ENCODE data around the gene PHF5A.

- TF ChIP-seq, protein P1, sequence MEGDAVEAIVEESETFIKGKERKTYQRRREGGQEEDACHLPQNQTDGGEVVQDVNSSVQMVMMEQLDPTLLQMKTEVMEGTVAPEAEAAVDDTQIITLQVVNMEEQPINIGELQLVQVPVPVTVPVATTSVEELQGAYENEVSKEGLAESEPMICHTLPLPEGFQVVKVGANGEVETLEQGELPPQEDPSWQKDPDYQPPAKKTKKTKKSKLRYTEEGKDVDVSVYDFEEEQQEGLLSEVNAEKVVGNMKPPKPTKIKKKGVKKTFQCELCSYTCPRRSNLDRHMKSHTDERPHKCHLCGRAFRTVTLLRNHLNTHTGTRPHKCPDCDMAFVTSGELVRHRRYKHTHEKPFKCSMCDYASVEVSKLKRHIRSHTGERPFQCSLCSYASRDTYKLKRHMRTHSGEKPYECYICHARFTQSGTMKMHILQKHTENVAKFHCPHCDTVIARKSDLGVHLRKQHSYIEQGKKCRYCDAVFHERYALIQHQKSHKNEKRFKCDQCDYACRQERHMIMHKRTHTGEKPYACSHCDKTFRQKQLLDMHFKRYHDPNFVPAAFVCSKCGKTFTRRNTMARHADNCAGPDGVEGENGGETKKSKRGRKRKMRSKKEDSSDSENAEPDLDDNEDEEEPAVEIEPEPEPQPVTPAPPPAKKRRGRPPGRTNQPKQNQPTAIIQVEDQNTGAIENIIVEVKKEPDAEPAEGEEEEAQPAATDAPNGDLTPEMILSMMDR (IDR thresholded peaks at IDR 0.05): no peak
- no peak for TF ChIP-seq EP300 (IDR thresholded peaks at IDR 0.05)
- no peak for TF ChIP-seq POLR2AphosphoS5 (IDR thresholded peaks at IDR 0.05)
These were observed 13.4 kb upstream of the PHF5A start for GRCh38 chr22:41481925-41482318.

Data from stomach (tissue), 4 donors.